Measurements from ENCODE around the gene SCAF11. TPM values are rescaled to one million over a fixed set of nuclear protein-coding genes. Genes with fewer than 3 reads are reported as not detected.
A peak's percentile ranks its signal among the peaks of the same experiment; 100 is the strongest.

SCAF11 gene
- total and polyA plus RNA-seq, 2 experiments from 2014 or later: 57.3 to 129 TPM

DNA sequence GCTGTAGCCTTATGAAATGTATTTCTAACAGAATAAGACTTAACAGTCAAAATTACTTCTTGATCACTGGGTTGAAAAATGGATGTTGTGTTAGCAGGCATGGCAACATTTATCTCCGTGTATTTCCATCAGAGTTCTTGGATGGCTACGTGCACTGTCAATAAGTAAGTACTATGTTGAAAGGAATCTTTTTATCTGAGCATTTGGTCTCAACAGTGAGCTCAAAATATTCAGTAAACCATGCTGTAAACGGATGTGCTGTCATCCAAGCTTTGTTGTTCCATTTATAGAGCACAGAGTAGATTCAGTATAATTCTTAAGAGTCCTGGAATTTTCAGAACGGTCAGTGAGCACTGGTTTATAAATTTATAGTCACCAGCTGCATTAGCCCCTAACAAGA lies 15.5 kb downstream of the SCAF11 start:
- peaks cover 29% of the 10 kb centered on the region for H3K4me1 ChIP-seq (ENCODE audit: low read depth)
- H3K27me3 ChIP-seq: no peaks in the 10 kb centered on the region
- no peak for DNase-seq (ENCODE audit: low read depth in 1 of 2, low spot score in 1 of 2)
- H3K27ac ChIP-seq: peak overlapping the region; percentile 70
- no peaks in the 10 kb centered on the region for H3K36me3 ChIP-seq
- TF ChIP-seq, protein P1, sequence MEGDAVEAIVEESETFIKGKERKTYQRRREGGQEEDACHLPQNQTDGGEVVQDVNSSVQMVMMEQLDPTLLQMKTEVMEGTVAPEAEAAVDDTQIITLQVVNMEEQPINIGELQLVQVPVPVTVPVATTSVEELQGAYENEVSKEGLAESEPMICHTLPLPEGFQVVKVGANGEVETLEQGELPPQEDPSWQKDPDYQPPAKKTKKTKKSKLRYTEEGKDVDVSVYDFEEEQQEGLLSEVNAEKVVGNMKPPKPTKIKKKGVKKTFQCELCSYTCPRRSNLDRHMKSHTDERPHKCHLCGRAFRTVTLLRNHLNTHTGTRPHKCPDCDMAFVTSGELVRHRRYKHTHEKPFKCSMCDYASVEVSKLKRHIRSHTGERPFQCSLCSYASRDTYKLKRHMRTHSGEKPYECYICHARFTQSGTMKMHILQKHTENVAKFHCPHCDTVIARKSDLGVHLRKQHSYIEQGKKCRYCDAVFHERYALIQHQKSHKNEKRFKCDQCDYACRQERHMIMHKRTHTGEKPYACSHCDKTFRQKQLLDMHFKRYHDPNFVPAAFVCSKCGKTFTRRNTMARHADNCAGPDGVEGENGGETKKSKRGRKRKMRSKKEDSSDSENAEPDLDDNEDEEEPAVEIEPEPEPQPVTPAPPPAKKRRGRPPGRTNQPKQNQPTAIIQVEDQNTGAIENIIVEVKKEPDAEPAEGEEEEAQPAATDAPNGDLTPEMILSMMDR (IDR thresholded peaks at IDR 0.05; ENCODE audit: low read depth, low read length): no peak
- H3K4me3 ChIP-seq: no peak overlapping the region
- H3K9me3 ChIP-seq (ENCODE audit: low read depth): no peaks in the 10 kb centered on the region

DNA sequence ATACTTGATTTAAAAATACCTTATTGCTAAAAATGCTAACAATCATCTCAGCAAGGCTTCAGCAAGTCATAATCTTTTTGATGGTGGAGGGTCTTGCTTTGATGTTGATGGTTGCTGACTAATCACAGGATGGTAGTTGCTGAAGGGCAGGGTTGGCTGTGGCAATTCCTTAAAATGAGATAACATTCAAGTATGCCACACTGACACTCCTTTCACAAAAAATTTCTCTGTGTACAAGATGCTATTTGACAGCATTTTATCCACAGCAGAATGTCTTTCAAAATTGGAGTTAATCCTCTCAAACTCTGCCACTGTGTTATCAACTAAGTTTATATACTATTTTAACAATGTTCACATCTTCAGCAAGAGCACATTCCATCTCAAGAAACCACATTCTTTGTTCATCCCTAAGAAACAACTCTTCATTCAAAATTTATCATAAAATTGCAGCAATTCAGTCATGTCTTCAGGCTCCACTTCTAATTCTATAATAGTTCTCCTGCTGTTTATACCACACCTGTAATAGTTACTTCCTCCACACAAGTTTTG lies 16.1 kb downstream of the SCAF11 start:
- H3K4me3 ChIP-seq: no peak overlapping the region
- no peaks in the 10 kb centered on the region for H3K27me3 ChIP-seq
- no peaks in the 10 kb centered on the region for H3K36me3 ChIP-seq
- peak overlapping the region; percentile 70 for H3K27ac ChIP-seq
- H3K9me3 ChIP-seq (ENCODE audit: low read depth): no peaks in the 10 kb centered on the region
- H3K4me1 ChIP-seq (ENCODE audit: low read depth): peaks cover 29% of the 10 kb centered on the region
- TF ChIP-seq, protein P1 (IDR thresholded peaks at IDR 0.05; ENCODE audit: low read depth, low read length): no peak
- no peak for DNase-seq (ENCODE audit: low read depth in 1 of 2, low spot score in 1 of 2)

DNA sequence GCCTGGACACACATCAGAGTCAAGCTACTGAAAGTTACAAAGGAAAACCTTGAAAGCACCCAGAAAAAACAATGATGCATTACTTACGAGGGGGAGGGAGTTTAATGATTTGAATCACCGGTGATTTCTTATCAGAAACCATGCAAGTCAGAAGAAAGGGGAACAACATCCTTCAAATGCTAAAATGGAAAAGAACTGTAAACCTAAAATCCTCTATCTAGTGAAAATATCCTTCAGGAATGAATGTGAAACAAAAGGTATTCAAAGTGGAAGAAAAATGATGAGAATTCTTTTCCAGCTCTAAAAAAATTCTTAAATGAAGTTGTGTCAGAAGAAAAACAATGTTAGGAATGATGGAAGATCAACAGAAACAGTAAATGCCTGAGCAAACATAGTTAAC lies 16.8 kb downstream of the SCAF11 start:
- Histone ChIP-seq H3K4me3 (no peak overlapping the region), H3K27me3 (no peaks in the 10 kb centered on the region), H3K9me3 (ENCODE audit: low read depth) (no peaks in the 10 kb centered on the region), H3K27ac (no peak overlapping the region), H3K36me3 (no peaks in the 10 kb centered on the region), H3K4me1 (ENCODE audit: low read depth) (peaks cover 33% of the 10 kb centered on the region)
- DNase-seq (ENCODE audit: low read depth in 1 of 2, low spot score in 1 of 2): no peak
- TF ChIP-seq, protein P1 (IDR thresholded peaks at IDR 0.05; ENCODE audit: low read depth, low read length): no peak

DNA sequence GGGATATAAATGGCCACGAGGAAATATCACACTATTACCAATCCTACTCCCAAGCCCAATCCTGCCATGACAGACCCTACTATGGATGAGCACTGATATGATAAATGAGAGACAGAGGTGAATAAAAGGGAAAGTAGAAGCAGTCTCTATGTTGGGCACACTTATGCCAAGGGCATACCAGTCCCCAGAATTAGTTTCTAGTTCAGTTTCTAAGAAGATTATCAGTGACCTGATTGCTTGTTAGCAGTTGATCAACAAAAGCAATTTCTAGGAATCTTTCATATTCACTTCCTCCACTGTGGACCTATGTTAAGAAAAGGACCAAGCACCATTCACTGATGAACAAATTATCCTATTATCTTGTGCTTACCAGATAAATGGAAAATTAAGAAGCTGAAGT lies 20.0 kb downstream of the SCAF11 start:
- TF ChIP-seq, protein P1 (IDR thresholded peaks at IDR 0.05; ENCODE audit: low read depth, low read length): no peak
- no peak for DNase-seq (ENCODE audit: low read depth in 1 of 2, low spot score in 1 of 2)
- Histone ChIP-seq H3K9me3 (ENCODE audit: low read depth) (no peaks in the 10 kb centered on the region), H3K27ac (no peak overlapping the region), H3K4me3 (no peak overlapping the region), H3K4me1 (ENCODE audit: low read depth) (peaks cover 16% of the 10 kb centered on the region), H3K36me3 (no peaks in the 10 kb centered on the region), H3K27me3 (no peaks in the 10 kb centered on the region)

DNA sequence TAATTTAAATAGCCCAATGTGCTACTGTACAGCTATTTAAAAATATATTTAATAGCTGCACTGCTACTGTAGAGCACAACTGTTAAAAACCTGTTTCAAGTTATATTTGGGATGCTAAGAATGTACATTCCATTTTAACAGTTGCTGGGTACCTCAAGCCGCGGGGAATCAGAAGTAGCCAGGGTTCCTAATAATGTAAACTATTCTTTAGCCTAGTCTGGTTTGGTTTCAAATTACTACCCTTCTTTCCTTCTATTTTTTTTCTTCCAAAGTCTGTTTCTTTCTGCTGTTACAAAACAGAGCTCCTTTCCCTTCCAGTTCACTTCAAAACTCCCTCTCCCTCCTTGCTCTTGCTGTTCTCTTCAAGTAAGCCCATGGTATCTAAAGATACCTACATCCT lies 21.3 kb downstream of the SCAF11 start:
- Histone ChIP-seq H3K27ac (peak overlapping the region; percentile 30), H3K27me3 (no peaks in the 10 kb centered on the region), H3K9me3 (ENCODE audit: low read depth) (no peaks in the 10 kb centered on the region), H3K36me3 (no peaks in the 10 kb centered on the region), H3K4me3 (no peak overlapping the region), H3K4me1 (ENCODE audit: low read depth) (peaks cover 11% of the 10 kb centered on the region)
- DNase-seq (ENCODE audit: low read depth in 1 of 2, low spot score in 1 of 2): no peak
- TF ChIP-seq, protein P1 (IDR thresholded peaks at IDR 0.05; ENCODE audit: low read depth, low read length): no peak
